ENCODE results near the gene UBE4B. TPM values are rescaled to one million over a fixed set of nuclear protein-coding genes. Genes with fewer than 3 reads are reported as not detected.

The UBE4B gene
- total RNA-seq, 1 experiment from 2014 or later = 40.3 TPM

- no peak for TF ChIP-seq CTCF (IDR thresholded peaks at IDR 0.05; ENCODE audit: insufficient read depth in 1 of 2, low read depth in 1 of 2, low read length in 1 of 2, severe bottlenecking in 1 of 2, unreplicated experiment in 1 of 2)
- no peaks in the 10 kb centered on the region for H3K27me3 ChIP-seq (replicated peaks; ENCODE audit: control insufficient read depth, insufficient read depth, low read length)
- no peak overlapping the region for H3K4me3 Mint-ChIP-seq (ENCODE audit: unreplicated experiment)
- H3K4me1 ChIP-seq = peaks cover 6% of the 10 kb centered on the region; the same call in 1 of the 2 replicates
- no TSS peak for BruUV-seq (replicated peaks)
- H3K27me3 Mint-ChIP-seq (ENCODE audit: insufficient read depth, unreplicated experiment) = no peaks in the 10 kb centered on the region
- H3K36me3 Mint-ChIP-seq (ENCODE audit: insufficient read depth, unreplicated experiment) = no peaks in the 10 kb centered on the region
- no peaks in the 10 kb centered on the region for H3K9me3 Mint-ChIP-seq (ENCODE audit: unreplicated experiment)
- ChIA-PET CTCF (no interaction called here), POLR2A (interaction anchor here (0.7 kb wide), 1 partner anchor 259 kb away, joined by 8 read pairs; no protein-coding TSS in a partner anchor)
- no peak overlapping the region for H3K4me3 ChIP-seq (ENCODE audit: low read depth, low read length)
- no peaks in the 10 kb centered on the region for H3K36me3 ChIP-seq (ENCODE audit: control insufficient read depth, insufficient read depth, low read length)
- intact Hi-C loops (cut with micrococcal nuclease; ENCODE audit: unreplicated experiment) = no loop called here
- H3K4me1 Mint-ChIP-seq (ENCODE audit: low read depth, unreplicated experiment) = no peaks in the 10 kb centered on the region
- H3K9me3 ChIP-seq = no peaks in the 10 kb centered on the region
- DNase-seq = peak; percentile 72 to 74
- peak overlapping the region; percentile 57 for H3K27ac Mint-ChIP-seq (ENCODE audit: unreplicated experiment)
These were observed 162.8 kb downstream of the UBE4B start for GRCh38 chr1:10195570-10195969.

DNA sequence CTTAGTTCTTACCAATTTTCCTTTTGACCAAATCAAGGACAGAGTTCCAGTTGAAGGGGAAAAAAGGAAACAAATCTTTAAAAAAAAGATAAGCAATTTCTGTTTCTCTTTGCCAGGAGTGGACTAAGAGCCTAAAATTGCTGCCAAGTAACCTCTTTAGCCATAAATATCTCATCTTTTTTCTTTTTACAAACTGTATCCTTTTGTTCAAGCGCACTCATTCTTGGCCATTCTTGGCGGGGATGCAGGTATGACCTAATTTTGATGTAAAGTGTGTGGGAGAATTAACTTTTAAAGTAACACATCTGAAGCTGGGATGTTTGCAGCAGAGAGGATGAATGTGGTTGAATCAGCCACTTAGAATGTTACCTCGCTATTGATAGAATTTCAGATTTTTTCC is 164.2 kb downstream of the UBE4B start:
- no peaks in the 10 kb centered on the region for H3K36me3 Mint-ChIP-seq (ENCODE audit: insufficient read depth, unreplicated experiment)
- Histone ChIP-seq H3K27me3 (replicated peaks; ENCODE audit: control insufficient read depth, insufficient read depth, low read length) (no peaks in the 10 kb centered on the region), H3K9me3 (no peaks in the 10 kb centered on the region), H3K4me3 (ENCODE audit: low read depth, low read length) (no peak overlapping the region), H3K4me1 (peaks cover 6% of the 10 kb centered on the region; the same call in 1 of the 2 replicates), H3K36me3 (ENCODE audit: control insufficient read depth, insufficient read depth, low read length) (no peaks in the 10 kb centered on the region)
- intact Hi-C loops (cut with micrococcal nuclease; ENCODE audit: unreplicated experiment) = no loop called here
- ChIA-PET POLR2A (no interaction called here), CTCF (no interaction called here)
- no peaks in the 10 kb centered on the region for H3K27me3 Mint-ChIP-seq (ENCODE audit: insufficient read depth, unreplicated experiment)
- DNase-seq = no peak
- no peak overlapping the region for H3K4me3 Mint-ChIP-seq (ENCODE audit: unreplicated experiment)
- no peaks in the 10 kb centered on the region for H3K4me1 Mint-ChIP-seq (ENCODE audit: low read depth, unreplicated experiment)
- no TSS peak for BruUV-seq (replicated peaks)
- H3K27ac Mint-ChIP-seq (ENCODE audit: unreplicated experiment) = no peak overlapping the region
- TF ChIP-seq CTCF (IDR thresholded peaks at IDR 0.05; ENCODE audit: insufficient read depth in 1 of 2, low read depth in 1 of 2, low read length in 1 of 2, severe bottlenecking in 1 of 2, unreplicated experiment in 1 of 2) = no peak
- no peaks in the 10 kb centered on the region for H3K9me3 Mint-ChIP-seq (ENCODE audit: unreplicated experiment)

DNA sequence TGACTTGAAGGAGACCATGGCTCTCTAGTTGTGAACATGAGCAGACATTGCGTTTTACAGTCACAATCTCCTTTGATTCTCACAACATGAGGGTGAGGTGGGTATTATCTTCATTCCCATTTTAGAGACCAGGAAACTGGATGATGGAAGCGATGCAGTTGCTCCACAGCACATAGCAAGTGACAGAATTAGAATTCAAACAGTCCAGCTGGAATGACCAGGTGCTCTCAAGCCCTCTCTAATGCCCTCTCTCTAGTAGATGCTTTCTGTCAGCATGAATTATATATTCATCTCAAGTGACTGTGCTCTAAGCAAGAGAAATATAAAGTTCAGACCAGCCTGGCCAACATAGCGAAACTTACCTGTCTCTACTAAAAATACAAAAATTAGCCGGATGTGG is 167.9 kb downstream of the UBE4B start:
- no peaks in the 10 kb centered on the region for H3K36me3 Mint-ChIP-seq (ENCODE audit: insufficient read depth, unreplicated experiment)
- no peaks in the 10 kb centered on the region for H3K27me3 Mint-ChIP-seq (ENCODE audit: insufficient read depth, unreplicated experiment)
- no peaks in the 10 kb centered on the region for H3K9me3 ChIP-seq
- DNase-seq = no peak
- ChIA-PET CTCF (interaction anchor here (1.8 kb wide), 1 partner anchor 9 kb away, joined by 7 read pairs; the partner anchor contains the start of gene KIF1B), POLR2A (no interaction called here)
- peaks cover 3% of the 10 kb centered on the region; the same call in 1 of the 2 replicates for H3K4me1 ChIP-seq
- no peak for TF ChIP-seq CTCF (IDR thresholded peaks at IDR 0.05; ENCODE audit: insufficient read depth in 1 of 2, low read depth in 1 of 2, low read length in 1 of 2, severe bottlenecking in 1 of 2, unreplicated experiment in 1 of 2)
- H3K36me3 ChIP-seq (ENCODE audit: control insufficient read depth, insufficient read depth, low read length) = no peaks in the 10 kb centered on the region
- no peaks in the 10 kb centered on the region for H3K9me3 Mint-ChIP-seq (ENCODE audit: unreplicated experiment)
- no peaks in the 10 kb centered on the region for H3K4me1 Mint-ChIP-seq (ENCODE audit: low read depth, unreplicated experiment)
- no peaks in the 10 kb centered on the region for H3K27me3 ChIP-seq (replicated peaks; ENCODE audit: control insufficient read depth, insufficient read depth, low read length)
- no peak overlapping the region for H3K4me3 Mint-ChIP-seq (ENCODE audit: unreplicated experiment)
- BruUV-seq (replicated peaks) = no TSS peak
- no peak overlapping the region for H3K4me3 ChIP-seq (ENCODE audit: low read depth, low read length)
- H3K27ac Mint-ChIP-seq (ENCODE audit: unreplicated experiment) = no peak overlapping the region
- intact Hi-C loops (cut with micrococcal nuclease; ENCODE audit: unreplicated experiment) = no loop called here

Measured in Caco-2 (cell line).